Upper lobe of left lung (tissue), 4 donors: ENCODE data around the gene DMWD.

ENCODE experiments used
- CTCF ChIP-seq, 6 experiments: fragments of 450-650 bp in 4 of 6; fragments of 200-600 bp in 2 of 6; sonication (generic) in 2 of 6; IDR thresholded peaks; one replicate each; pipeline ENCODE4 v1.5.1; 2016 to 2019; ENCODE audit warnings: antibody characterized with exemption in 6 of 6
- POLR2A ChIP-seq, 4 donors: fragments of 450-650 bp; IDR thresholded peaks; one replicate each; pipeline ENCODE4 v1.5.1; 2016 to 2017; ENCODE audit warnings: antibody characterized with exemption in 4 of 4, mild to moderate bottlenecking in 2 of 4

DNA sequence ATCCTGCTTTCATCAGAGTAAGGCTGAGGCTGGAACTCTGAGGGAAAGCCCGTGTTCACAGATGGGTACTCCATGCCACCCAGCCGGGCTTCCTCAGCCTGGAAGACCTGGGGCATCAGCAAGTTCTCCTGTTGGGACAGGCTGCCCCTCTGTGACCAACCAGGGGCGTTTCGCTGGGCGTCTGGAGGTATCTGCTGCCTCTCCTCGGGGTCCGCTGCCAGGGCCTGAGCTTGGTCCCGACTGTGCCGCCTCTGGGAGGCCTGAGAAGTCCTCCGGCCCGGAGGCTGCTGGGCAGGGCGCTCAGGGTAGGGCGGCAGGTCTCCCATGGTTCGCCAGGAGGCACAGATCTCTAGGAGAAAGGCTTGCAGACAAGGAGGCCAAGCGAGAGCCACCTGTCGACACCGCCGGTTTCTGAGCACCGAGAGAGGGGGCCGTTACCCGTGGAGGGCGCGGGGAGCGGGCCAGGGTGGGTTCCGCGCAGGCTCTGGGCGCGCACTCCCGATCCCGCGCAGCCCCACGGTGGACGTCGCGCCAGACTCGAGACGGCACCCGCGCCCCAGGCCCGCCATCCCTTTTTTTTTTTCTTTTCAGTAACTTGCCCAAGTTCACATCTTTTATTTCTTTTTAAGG is 22.3 kb upstream of the DMWD start, which contains the start of gene RSPH6A:
- TF ChIP-seq CTCF (IDR thresholded peaks at IDR 0.05) (no peak), POLR2A (IDR thresholded peaks at IDR 0.05) (no peak)
